Gastrocnemius medialis (tissue), 4 donors: ENCODE results near the gene MLPH. TPM values are rescaled to one million over a fixed set of nuclear protein-coding genes. Genes with fewer than 3 reads are reported as not detected.

Source experiments
- ATAC-seq, 2 donors: fragments of 150-250 bp; one replicate each; pipeline ENCODE4 v1.9.1; 2016
- DNase-seq, 2 donors: peaks; one replicate each; pipeline ENCODE4 v3.0.0-alpha.2; 2019
- H3K27ac ChIP-seq, 4 donors: fragments of 200-600 bp; sonication (generic); 1 replicate in 1 of 4; 2 replicates in 3 of 4; pipeline ENCODE4 v1.5.1; 2016 to 2018; ENCODE audit warnings: mild to moderate bottlenecking in 2 of 4, moderate library complexity in 1 of 4
- H3K27me3 ChIP-seq, 3 donors: fragments of 200-600 bp; sonication (generic) in 2 of 3; 1 replicate in 1 of 3; 2 replicates in 2 of 3; pipeline versions ENCODE4 v1.5.1 to v1.6.0; 2016 to 2019; ENCODE audit warnings: mild to moderate bottlenecking in 1 of 3, moderate library complexity in 1 of 3
- H3K36me3 ChIP-seq, 2 donors: fragments of 200-600 bp; sonication (generic) in 1 of 2; one replicate each; pipeline ENCODE4 v1.5.1; 2017 to 2018
- H3K4me1 ChIP-seq, 2 donors: fragments of 200-600 bp; sonication (generic) in 1 of 2; one replicate each; pipeline ENCODE4 v1.5.1; 2016 to 2017; ENCODE audit warnings: mild to moderate bottlenecking in 2 of 2
- H3K4me3 ChIP-seq, 4 donors: fragments of 200-600 bp; sonication (generic) in 3 of 4; 1 replicate in 1 of 4; 2 replicates in 3 of 4; pipeline ENCODE4 v1.5.1; 2016 to 2019; ENCODE audit warnings: mild to moderate bottlenecking in 2 of 4
- H3K9me3 ChIP-seq, 3 donors: fragments of 200-600 bp; sonication (generic) in 2 of 3; 1 replicate in 1 of 3; 2 replicates in 2 of 3; pipeline ENCODE4 v1.5.1; 2016 to 2019
- CTCF ChIP-seq, 5 experiments: fragments of 450-650 bp in 3 of 5; fragments of 200-600 bp in 2 of 5; sonication (generic) in 2 of 5; IDR thresholded peaks in 4 of 5; conservative IDR thresholded peaks in 1 of 5; 1 replicate in 4 of 5; 2 replicates in 1 of 5; pipeline ENCODE4 v1.5.1; 2016 to 2019; ENCODE audit warnings: antibody characterized with exemption in 5 of 5, mild to moderate bottlenecking in 3 of 5, moderate library complexity in 3 of 5
- POLR2A ChIP-seq, 2 donors: fragments of 450-650 bp; IDR thresholded peaks; one replicate each; pipeline ENCODE4 v1.6.1; 2017; ENCODE audit warnings: antibody characterized with exemption in 2 of 2, mild to moderate bottlenecking in 2 of 2, moderate library complexity in 2 of 2
- in situ Hi-C, 4 donors: fragments of 200-750 bp; cut with MboI; loops; one replicate each; pipeline versions ENCODE4 v1.15.0 to v1.8.0; 2017; ENCODE audit warnings: low sequenced_read_pairs in 4 of 4
- intact Hi-C: fragments of 100-400 bp; cut with DNase I; formaldehyde crosslinking; loops from one replicate; pipeline ENCODE4 v1.15.1; 2023; ENCODE audit warnings: low total_unique reads
- total RNA-seq, 4 donors: library from RNA; depleted of rRNA; stranded (reverse); fragments of >200 nt; gene quantifications; one replicate each; pipeline versions ENCODE4 v1.1.0 to v1.2.3, GENCODE V29; 2016

Gene MLPH
- total RNA-seq, 4 donors from 2014 or later: 6.5 to 8.7 (median 7.2) TPM

GRCh38 chr2:237538901-237539300 lies 51.9 kb downstream of the MLPH start:
- in situ Hi-C loops: no loop called here
- H3K27ac ChIP-seq: no peak overlapping the region

GRCh38 chr2:237539681-237540080 lies 52.6 kb downstream of the MLPH start:
- ATAC-seq: no peak
- Histone ChIP-seq H3K4me3 (no peak overlapping the region), H3K27ac (no peak overlapping the region), H3K9me3 (no peaks in the 10 kb centered on the region), H3K27me3 (no peaks in the 10 kb centered on the region), H3K36me3 (no peaks in the 10 kb centered on the region), H3K4me1 (peaks cover 6 to 10% of the 10 kb centered on the region in 2 donors)
- in situ Hi-C loops: no loop called here
- no peak for DNase-seq
- intact Hi-C loops: no loop called here
- TF ChIP-seq POLR2A (IDR thresholded peaks at IDR 0.05) (no peak), CTCF (IDR thresholded peaks at IDR 0.05 in 4 of 5, conservative IDR thresholded peaks at IDR 0.05 in 1 of 5) (no peak)

More at GRCh38 chr2:237538901-237539300, 51.9 kb downstream of the MLPH start:
- no peaks in the 10 kb centered on the region for H3K9me3 ChIP-seq
- TF ChIP-seq POLR2A (IDR thresholded peaks at IDR 0.05) (no peak), CTCF (IDR thresholded peaks at IDR 0.05 in 4 of 5, conservative IDR thresholded peaks at IDR 0.05 in 1 of 5) (no peak)
- no peaks in the 10 kb centered on the region for H3K27me3 ChIP-seq
- no peak overlapping the region for H3K4me3 ChIP-seq
- intact Hi-C loops: no loop called here
- ATAC-seq (no peak), DNase-seq (no peak)
- no peaks in the 10 kb centered on the region for H3K36me3 ChIP-seq
- peaks cover 6 to 10% of the 10 kb centered on the region in 2 donors for H3K4me1 ChIP-seq

- intact Hi-C loops: no loop called here
- peak in 1 of 2 donors; percentile 19 for ATAC-seq
- in situ Hi-C loops: no loop called here
These were observed 53.2 kb downstream of the MLPH start for GRCh38 chr2:237540223-237540775.

GRCh38 chr2:237540823-237541222 lies 53.8 kb downstream of the MLPH start:
- Histone ChIP-seq H3K27ac (no peak overlapping the region), H3K27me3 (no peaks in the 10 kb centered on the region), H3K36me3 (no peaks in the 10 kb centered on the region), H3K4me3 (no peak overlapping the region), H3K4me1 (peaks cover 6 to 10% of the 10 kb centered on the region in 2 donors), H3K9me3 (no peaks in the 10 kb centered on the region)
- ATAC-seq (peak; percentile 75 to 84), DNase-seq (peak; percentile 28 to 69)
- intact Hi-C loops (no loop called here), in situ Hi-C loops (no loop called here)
- no peak for TF ChIP-seq CTCF (IDR thresholded peaks at IDR 0.05 in 4 of 5, conservative IDR thresholded peaks at IDR 0.05 in 1 of 5)
- no peak for TF ChIP-seq POLR2A (IDR thresholded peaks at IDR 0.05)

More at GRCh38 chr2:237540223-237540775, 53.2 kb downstream of the MLPH start:
- Histone ChIP-seq H3K27me3 (no peaks in the 10 kb centered on the region), H3K4me1 (peaks cover 6 to 10% of the 10 kb centered on the region in 2 donors), H3K4me3 (no peak overlapping the region), H3K36me3 (no peaks in the 10 kb centered on the region), H3K9me3 (no peaks in the 10 kb centered on the region), H3K27ac (no peak overlapping the region)
- DNase-seq: no peak
- TF ChIP-seq CTCF (IDR thresholded peaks at IDR 0.05 in 4 of 5, conservative IDR thresholded peaks at IDR 0.05 in 1 of 5) (no peak), POLR2A (IDR thresholded peaks at IDR 0.05) (no peak)

- in situ Hi-C loops (no loop called here), intact Hi-C loops (no loop called here)
- H3K4me3 ChIP-seq: no peak overlapping the region
- peaks cover 6 to 10% of the 10 kb centered on the region in 2 donors for H3K4me1 ChIP-seq
- no peaks in the 10 kb centered on the region for H3K27me3 ChIP-seq
- no peaks in the 10 kb centered on the region for H3K36me3 ChIP-seq
- no peaks in the 10 kb centered on the region for H3K9me3 ChIP-seq
- no peak overlapping the region for H3K27ac ChIP-seq
- TF ChIP-seq CTCF (IDR thresholded peaks at IDR 0.05 in 4 of 5, conservative IDR thresholded peaks at IDR 0.05 in 1 of 5): no peak
- TF ChIP-seq POLR2A (IDR thresholded peaks at IDR 0.05): no peak
- DNase-seq (no peak), ATAC-seq (no peak)
These were observed 54.2 kb downstream of the MLPH start for GRCh38 chr2:237541243-237541642.
